Type B pancreatic cell (in vitro differentiated cells): ENCODE data around the gene SEC61B. TPM values are rescaled to one million over a fixed set of nuclear protein-coding genes. Genes with fewer than 3 reads are reported as not detected.
A peak's percentile ranks its signal among the peaks of the same experiment; 100 is the strongest.

Source experiments
- DNase-seq: peaks from one replicate; pipeline ENCODE4 v3.0.0; 2021; ENCODE audit warnings: mixed read lengths; ENCODE audit not compliant: unreplicated experiment; ENCODE audit errors: extremely low spot score
- H3K27ac Mint-ChIP-seq: 2 replicates; pipeline ENCODE4 v1.8.0; 2021; ENCODE audit warnings: mild to moderate bottlenecking, mixed read lengths
- H3K27me3 Mint-ChIP-seq: 2 replicates; pipeline ENCODE4 v1.8.0; 2021; ENCODE audit warnings: mixed read lengths
- H3K36me3 Mint-ChIP-seq: 2 replicates; pipeline ENCODE4 v1.8.0; 2021; ENCODE audit warnings: mixed read lengths
- H3K4me1 Mint-ChIP-seq: one replicate; pipeline ENCODE4 v1.8.0; 2021; ENCODE audit warnings: mixed read lengths; ENCODE audit not compliant: unreplicated experiment
- H3K4me3 Mint-ChIP-seq: 2 replicates; pipeline ENCODE4 v1.8.0; 2021; ENCODE audit warnings: mild to moderate bottlenecking, mixed read lengths
- H3K9me3 Mint-ChIP-seq: 2 replicates; pipeline ENCODE4 v1.8.0; 2021; ENCODE audit warnings: mixed read lengths
- CTCF ChIP-seq: fragments of 200-600 bp; sonication (generic); conservative IDR thresholded peaks from 2 replicates; pipeline ENCODE4 v1.5.0; 2021; ENCODE audit warnings: antibody characterized with exemption, mild to moderate bottlenecking
- total RNA-seq: library from RNA; stranded (reverse); gene quantifications from 2 replicates; pipeline ENCODE4 v1.2.1, GENCODE V29; 2021; ENCODE audit warnings: low replicate concordance

Gene SEC61B
- total RNA-seq, 1 donor from 2014 or later = 133 TPM

GRCh38 chr9:99266255-99267023, 44.4 kb downstream of the SEC61B start:
- Mint-ChIP-seq H3K27ac (no peak overlapping the region), H3K4me1 (peaks cover 4% of the 10 kb centered on the region), H3K36me3 (no peaks in the 10 kb centered on the region)

GRCh38 chr9:99269416-99269815, 47.3 kb downstream of the SEC61B start:
- no peaks in the 10 kb centered on the region for H3K36me3 Mint-ChIP-seq
- H3K4me1 Mint-ChIP-seq = peaks cover 4% of the 10 kb centered on the region
- peaks cover 4% of the 10 kb centered on the region for H3K27me3 Mint-ChIP-seq
- H3K9me3 Mint-ChIP-seq = no peaks in the 10 kb centered on the region
- H3K27ac Mint-ChIP-seq = no peak overlapping the region
- TF ChIP-seq CTCF = no peak
- DNase-seq = no peak
- H3K4me3 Mint-ChIP-seq = no peak overlapping the region

More at GRCh38 chr9:99266255-99267023, 44.4 kb downstream of the SEC61B start:
- DNase-seq = peak; percentile 77
- no peaks in the 10 kb centered on the region for H3K9me3 Mint-ChIP-seq
- peaks cover 4% of the 10 kb centered on the region for H3K27me3 Mint-ChIP-seq
- H3K4me3 Mint-ChIP-seq = peak overlapping the region; percentile 16
- TF ChIP-seq CTCF = peak; percentile 96

- Mint-ChIP-seq H3K27ac (no peak overlapping the region), H3K27me3 (peaks cover 4% of the 10 kb centered on the region), H3K4me3 (no peak overlapping the region), H3K4me1 (peaks cover 4% of the 10 kb centered on the region), H3K9me3 (no peaks in the 10 kb centered on the region), H3K36me3 (no peaks in the 10 kb centered on the region)
- no peak for DNase-seq
- TF ChIP-seq CTCF = no peak
Observed at GRCh38 chr9:99270491-99270890, 48.4 kb downstream of the SEC61B start.

GRCh38 chr9:99272836-99273235, 50.8 kb downstream of the SEC61B start:
- H3K9me3 Mint-ChIP-seq = peaks cover 7% of the 10 kb centered on the region

GRCh38 chr9:99274016-99274415, 51.9 kb downstream of the SEC61B start:
- no peak for DNase-seq
- Mint-ChIP-seq H3K4me1 (no peaks in the 10 kb centered on the region), H3K4me3 (no peak overlapping the region), H3K27ac (no peak overlapping the region), H3K36me3 (no peaks in the 10 kb centered on the region), H3K9me3 (peaks cover 7% of the 10 kb centered on the region), H3K27me3 (peaks cover 4% of the 10 kb centered on the region)
- TF ChIP-seq CTCF = no peak

More at GRCh38 chr9:99272836-99273235, 50.8 kb downstream of the SEC61B start:
- peaks cover 4% of the 10 kb centered on the region for H3K27me3 Mint-ChIP-seq
- no peak for DNase-seq
- no peak for TF ChIP-seq CTCF
- H3K27ac Mint-ChIP-seq = no peak overlapping the region
- H3K4me1 Mint-ChIP-seq = no peaks in the 10 kb centered on the region
- H3K4me3 Mint-ChIP-seq = no peak overlapping the region
- no peaks in the 10 kb centered on the region for H3K36me3 Mint-ChIP-seq
